HepG2 (cell line): ENCODE data around the gene ZFPL1. TPM values are rescaled to one million over a fixed set of nuclear protein-coding genes. Genes with fewer than 3 reads are reported as not detected.
A peak's percentile ranks its signal among the peaks of the same experiment; 100 is the strongest.

Experiments used
- ATF1 ChIP-seq: IDR thresholded peaks from 2 replicates; pipeline ENCODE4 v1.6.1; 2016; ENCODE audit warnings: mild to moderate bottlenecking, control low read depth
- CREB3 ChIP-seq: sonication (generic); formaldehyde crosslinking; IDR thresholded peaks from 2 replicates; pipeline ENCODE4 v1.5.0; 2020; ENCODE audit warnings: missing genetic modification reagents
- GMEB1 ChIP-seq: sonication (generic); formaldehyde crosslinking; IDR thresholded peaks from 2 replicates; pipeline ENCODE4 v1.5.1; 2020; ENCODE audit warnings: missing genetic modification reagents, mild to moderate bottlenecking, borderline replicate concordance
- HNRNPH1 ChIP-seq: fragments of 200-400 bp; formaldehyde crosslinking; optimal IDR thresholded peaks from 2 replicates; pipeline ENCODE3; 2017; ENCODE audit warnings: mild to moderate bottlenecking, low read depth, low read length
- MTERF4 ChIP-seq: sonication (generic); formaldehyde crosslinking; IDR thresholded peaks from 2 replicates; pipeline ENCODE4 v1.8.0; 2023; ENCODE audit warnings: mild to moderate bottlenecking, missing genetic modification reagents
- MZF1 ChIP-seq: sonication (generic); formaldehyde crosslinking; IDR thresholded peaks from 2 replicates; pipeline ENCODE4 v1.8.1; 2023; ENCODE audit warnings: mild to moderate bottlenecking, missing genetic modification reagents, borderline replicate concordance
- PAX8 ChIP-seq: sonication (generic); formaldehyde crosslinking; IDR thresholded peaks from 2 replicates; pipeline ENCODE4 v1.8.0; 2022; ENCODE audit warnings: mild to moderate bottlenecking, missing genetic modification reagents, borderline replicate concordance
- PTBP1 ChIP-seq: fragments of 200-400 bp; formaldehyde crosslinking; IDR thresholded peaks from 2 replicates; pipeline ENCODE4 v1.6.1; 2018; ENCODE audit warnings: low read length, low read depth; ENCODE audit not compliant: poor library complexity, severe bottlenecking
- ZBTB10 ChIP-seq: sonication (generic); formaldehyde crosslinking; IDR thresholded peaks from 2 replicates; pipeline ENCODE4 v1.4.0; 2020; ENCODE audit warnings: missing genetic modification reagents, borderline replicate concordance
- ZBTB26 ChIP-seq: IDR thresholded peaks from 2 replicates; pipeline ENCODE4 v1.6.1; 2016; ENCODE audit warnings: missing compliant biosample characterization, missing genetic modification reagents, borderline replicate concordance
- ZNF569 ChIP-seq: sonication (generic); formaldehyde crosslinking; IDR thresholded peaks from 2 replicates; pipeline ENCODE4 v1.5.0; 2020; ENCODE audit warnings: mild to moderate bottlenecking, missing genetic modification reagents, moderate library complexity, borderline replicate concordance
- ZNF816 ChIP-seq: sonication (generic); formaldehyde crosslinking; IDR thresholded peaks from 2 replicates; pipeline ENCODE4 v1.8.0; 2022; ENCODE audit warnings: missing genetic modification reagents, mild to moderate bottlenecking, borderline replicate concordance
- polyA plus RNA-seq, 8 experiments: library from polyadenylated mRNA; depleted of rRNA in 3 of 8; stranded (reverse) in 7 of 8; unstranded in 1 of 8; fragments of >200 nt; fragmentation: Illumina TruSeq in 4 of 8; extraction: Trizol in 4 of 8; gene quantifications; 2 replicates each; pipeline versions ENCODE4 v1.2.1 to v1.2.3, GENCODE V29; 2011 to 2016; ENCODE audit warnings: low read depth in 4 of 8, missing spikeins in 1 of 8, mixed read lengths in 1 of 8; ENCODE audit not compliant: insufficient read depth in 1 of 8
- total RNA-seq, 5 experiments: library from RNA; depleted of rRNA; stranded (reverse); fragments of >200 nt; fragmentation: Illumina TruSeq; extraction: Trizol; gene quantifications; 2 replicates each; pipeline ENCODE4 v1.2.3, GENCODE V29; 2016; ENCODE audit warnings: low read depth in 1 of 5

The ZFPL1 gene
- total and polyA plus RNA-seq, 2 of the 13 experiments (the other 11 are each of a cell fraction or from before 2014, with no cell fraction given): 32.2 to 56.0 TPM

GRCh38 chr11:65111744-65112545, 27.9 kb downstream of the ZFPL1 start, which contains the start of gene TM7SF2 (continued):
- no peak for TF ChIP-seq MTERF4
- 0 out of 2 replicates have a peak, but pooled peaks have one; percentile 31 for TF ChIP-seq ZBTB10
- TF ChIP-seq ZBTB26: 0 out of 2 replicates have a peak, but pooled peaks have one; percentile 83
- peak; percentile 57 for TF ChIP-seq HNRNPH1
- no peak for TF ChIP-seq PTBP1
- no peak for TF ChIP-seq ATF1 (CRISPR knock-in tag)
- TF ChIP-seq ZNF569: no peak
- no peak for TF ChIP-seq MZF1 (CRISPR knock-in tag)
- TF ChIP-seq PAX8 (CRISPR knock-in tag): 0 out of 2 replicates have a peak, but pooled peaks have one; percentile 29
- TF ChIP-seq CREB3 (CRISPR knock-in tag): no peak
- peak; percentile 32; the same call in 1 of the 2 replicates for TF ChIP-seq ZNF816 (CRISPR knock-in tag)
- 0 out of 2 replicates have a peak, but pooled peaks have one; percentile 34 for TF ChIP-seq GMEB1 (CRISPR knock-in tag)
